Activated T-cell treated with anti-CD3 and anti-CD28 coated beads for 1 hour (primary cell): ENCODE measurements around the gene NEURL1.

ENCODE experiments used
- DNase-seq: peaks from one replicate; pipeline ENCODE4 v3.0.0-alpha.2; 2020; ENCODE audit warnings: low read depth

Gene NEURL1

GRCh38 chr10:103547391-103547946 lies 54.0 kb downstream of the NEURL1 start:
- no peak for DNase-seq

GRCh38 chr10:103548006-103548405 lies 54.5 kb downstream of the NEURL1 start:
- DNase-seq, result no peak

GRCh38 chr10:103548581-103549348 lies 55.3 kb downstream of the NEURL1 start:
- no peak for DNase-seq

GRCh38 chr10:103549349-103549685 lies 55.8 kb downstream of the NEURL1 start:
- DNase-seq, result no peak

GRCh38 chr10:103550229-103550628 lies 56.7 kb downstream of the NEURL1 start:
- DNase-seq, result no peak

GRCh38 chr10:103551619-103552602 lies 58.4 kb downstream of the NEURL1 start:
- no peak for DNase-seq

- no peak for DNase-seq
Observed at GRCh38 chr10:103552856-103553742, 59.6 kb downstream of the NEURL1 start.

- no peak for DNase-seq
Observed at GRCh38 chr10:103553743-103554487, 60.4 kb downstream of the NEURL1 start.

- no peak for DNase-seq
Observed at GRCh38 chr10:103554488-103555324, 61.2 kb downstream of the NEURL1 start.

- DNase-seq, result no peak
Observed at GRCh38 chr10:103555325-103555649, 61.8 kb downstream of the NEURL1 start.

GRCh38 chr10:103555712-103556111 lies 62.2 kb downstream of the NEURL1 start:
- no peak for DNase-seq

- no peak for DNase-seq
Observed at GRCh38 chr10:103556383-103557007, 63.0 kb downstream of the NEURL1 start.

- DNase-seq, result no peak
Observed at GRCh38 chr10:103557455-103557854, 64.0 kb downstream of the NEURL1 start.

- DNase-seq, result no peak
Observed at GRCh38 chr10:103558911-103559310, 65.4 kb downstream of the NEURL1 start.

- DNase-seq, result no peak
Observed at GRCh38 chr10:103559776-103560175, 66.3 kb downstream of the NEURL1 start.

GRCh38 chr10:103560886-103561285 lies 67.4 kb downstream of the NEURL1 start:
- no peak for DNase-seq

- no peak for DNase-seq
Observed at GRCh38 chr10:103562383-103562782, 68.9 kb downstream of the NEURL1 start.

GRCh38 chr10:103563231-103564115 lies 70.0 kb downstream of the NEURL1 start:
- DNase-seq, result no peak

GRCh38 chr10:103564116-103564501 lies 70.6 kb downstream of the NEURL1 start:
- no peak for DNase-seq
